Measurements from ENCODE around the gene ONECUT1. TPM values are rescaled to one million over a fixed set of nuclear protein-coding genes. Genes with fewer than 3 reads are reported as not detected.

ONECUT1 gene
- total RNA-seq, 1 experiment from 2014 or later = 1.3 TPM

- ChIA-PET POLR2A (no interaction called here), CTCF (no interaction called here), RAD21 (ENCODE audit: low non-redundant PET in 1 of 2, low total read pairs in 2 of 2, uncharacterized antibody in 2 of 2, unreplicated experiment in 2 of 2) (no interaction called here)
- H3K4me2 ChIP-seq (ENCODE audit: low read length) = no peak overlapping the region
- H2AFZ ChIP-seq (ENCODE audit: low read depth, low read length, poor library complexity, severe bottlenecking) = no peak overlapping the region
- H3K27me3 ChIP-seq (ENCODE audit: insufficient read depth, low read length) = peaks cover 28% of the 10 kb centered on the region
- H3K36me3 ChIP-seq (ENCODE audit: control insufficient read depth in 1 of 2, insufficient read depth in 2 of 2, low read length in 2 of 2) = no peaks in the 10 kb centered on the region
- no peaks in the 10 kb centered on the region for H3K79me2 ChIP-seq (ENCODE audit: insufficient read depth, low read length)
- no TSS peak for BruUV-seq (replicated peaks)
- TF ChIP-seq TCF7L2 (IDR thresholded peaks at IDR 0.05; ENCODE audit: borderline replicate concordance, extremely low read depth, insufficient read depth, insufficient read length) (no peak), RAD21 (IDR thresholded peaks at IDR 0.05; ENCODE audit: low read depth) (no peak)
- no peaks in the 10 kb centered on the region for H3K4me1 ChIP-seq (ENCODE audit: control insufficient read depth in 1 of 2, insufficient read depth in 2 of 2, low read length in 2 of 2)
- no peak overlapping the region for H3K9ac ChIP-seq (ENCODE audit: low read length)
- H3K27ac ChIP-seq (ENCODE audit: low read depth, low read length) = no peak overlapping the region
- DNase-seq (ENCODE audit: low read depth, low spot score) = no peak
- H4K20me1 ChIP-seq (ENCODE audit: insufficient read depth) = no peaks in the 10 kb centered on the region
- H3K9me3 ChIP-seq (ENCODE audit: control insufficient read depth in 1 of 2, insufficient read depth in 1 of 2, low read depth in 1 of 2, low read length in 2 of 2) = no peaks in the 10 kb centered on the region
- no peak overlapping the region for H3K4me3 ChIP-seq (replicated peaks in 1 of 2; ENCODE audit: low read depth in 1 of 2, low read length in 2 of 2)
- no peak for ATAC-seq
- intact Hi-C loops (cut with micrococcal nuclease) = no loop called here
- H3K9me2 ChIP-seq (ENCODE audit: insufficient read depth) = no peaks in the 10 kb centered on the region
Observed at GRCh38 chr15:52808441-52808840, 18.3 kb upstream of the ONECUT1 start.

GRCh38 chr15:52806284-52806655 lies 16.1 kb upstream of the ONECUT1 start:
- ChIA-PET RAD21 (ENCODE audit: low non-redundant PET in 1 of 2, low total read pairs in 2 of 2, uncharacterized antibody in 2 of 2, unreplicated experiment in 2 of 2) (no interaction called here), CTCF (no interaction called here), POLR2A (no interaction called here)
- no peaks in the 10 kb centered on the region for H3K9me3 ChIP-seq (ENCODE audit: control insufficient read depth in 1 of 2, insufficient read depth in 1 of 2, low read depth in 1 of 2, low read length in 2 of 2)
- BruUV-seq (replicated peaks) = no TSS peak
- no peak for TF ChIP-seq EZH2phosphoT487 (IDR thresholded peaks at IDR 0.05; ENCODE audit: borderline replicate concordance)
- TF ChIP-seq MAX (IDR thresholded peaks at IDR 0.05) = no peak
- TF ChIP-seq EGR1 (IDR thresholded peaks at IDR 0.05; ENCODE audit: low read depth) = no peak
- no peak for TF ChIP-seq RAD21 (IDR thresholded peaks at IDR 0.05; ENCODE audit: low read depth)
- no peak for TF ChIP-seq POLR2A (IDR thresholded peaks at IDR 0.05; ENCODE audit: borderline replicate concordance, extremely low read depth, insufficient read depth, insufficient read length)
- no peak for TF ChIP-seq CBX3 (IDR thresholded peaks at IDR 0.05; ENCODE audit: low read depth)
- TF ChIP-seq ZFX (IDR thresholded peaks at IDR 0.05) = no peak
- no peak for TF ChIP-seq ZBTB33 (IDR thresholded peaks at IDR 0.05; ENCODE audit: extremely low read depth, insufficient replicate concordance, low read length)
- TF ChIP-seq YY1 (IDR thresholded peaks at IDR 0.05; ENCODE audit: extremely low read depth, insufficient replicate concordance, low read depth, low read length) = no peak
- no peak for TF ChIP-seq FOSL1 (IDR thresholded peaks at IDR 0.05; ENCODE audit: low read depth)
- TF ChIP-seq TCF7L2 (IDR thresholded peaks at IDR 0.05; ENCODE audit: borderline replicate concordance, extremely low read depth, insufficient read depth, insufficient read length) = no peak
- H3K4me1 ChIP-seq (ENCODE audit: control insufficient read depth in 1 of 2, insufficient read depth in 2 of 2, low read length in 2 of 2) = no peaks in the 10 kb centered on the region
- H3K36me3 ChIP-seq (ENCODE audit: control insufficient read depth in 1 of 2, insufficient read depth in 2 of 2, low read length in 2 of 2) = no peaks in the 10 kb centered on the region
- no peaks in the 10 kb centered on the region for H4K20me1 ChIP-seq (ENCODE audit: insufficient read depth)
- no peaks in the 10 kb centered on the region for H3K79me2 ChIP-seq (ENCODE audit: insufficient read depth, low read length)
- H3K4me3 ChIP-seq (replicated peaks in 1 of 2; ENCODE audit: low read depth in 1 of 2, low read length in 2 of 2) = no peak overlapping the region
- intact Hi-C loops (cut with micrococcal nuclease) = no loop called here
- ATAC-seq = no peak
- H3K9ac ChIP-seq (ENCODE audit: low read length) = no peak overlapping the region
- no peak overlapping the region for H3K4me2 ChIP-seq (ENCODE audit: low read length)
- no peaks in the 10 kb centered on the region for H3K9me2 ChIP-seq (ENCODE audit: insufficient read depth)
- DNase-seq (ENCODE audit: low read depth, low spot score) = no peak
- peaks cover 22% of the 10 kb centered on the region for H3K27me3 ChIP-seq (ENCODE audit: insufficient read depth, low read length)
- H3K27ac ChIP-seq (ENCODE audit: low read depth, low read length) = no peak overlapping the region
- H2AFZ ChIP-seq (ENCODE audit: low read depth, low read length, poor library complexity, severe bottlenecking) = no peak overlapping the region

Data from HCT116 (cell line).